MM.1S (cell line): ENCODE measurements around the gene PLEKHG7.

ENCODE experiments used
- DNase-seq: peaks from one replicate; pipeline ENCODE4 v3.0.0-alpha.2; 2015
- H2AFZ ChIP-seq: fragments of 300-600 bp; sonication (generic); 2 replicates; pipeline ENCODE4 v1.6.0; 2016; ENCODE audit warnings: antibody characterized with exemption, low read length
- H3F3A ChIP-seq: fragments of 300-600 bp; sonication (generic); 2 replicates; pipeline ENCODE4 v1.6.1; 2016; ENCODE audit warnings: mild to moderate bottlenecking, antibody characterized with exemption, low read length, moderate library complexity, mixed read lengths; ENCODE audit not compliant: insufficient read depth
- H3K27ac ChIP-seq: fragments of 300-600 bp; sonication (generic); 2 replicates; pipeline ENCODE4 v1.5.1; 2016; ENCODE audit warnings: mild to moderate bottlenecking, low read length
- H3K27me3 ChIP-seq: fragments of 300-600 bp; sonication (generic); replicated peaks from 2 replicates; pipeline ENCODE4 v1.6.0; 2016; ENCODE audit warnings: low read length; ENCODE audit not compliant: insufficient read depth
- H3K36me3 ChIP-seq: fragments of 300-600 bp; sonication (generic); replicated peaks from 2 replicates; pipeline ENCODE4 v1.6.1; 2016; ENCODE audit warnings: mild to moderate bottlenecking, low read length, mixed read lengths; ENCODE audit not compliant: insufficient read depth
- H3K4me1 ChIP-seq: fragments of 300-600 bp; sonication (generic); 2 replicates; pipeline ENCODE4 v1.6.1; 2016; ENCODE audit warnings: low read length, mixed read lengths
- H3K4me2 ChIP-seq: fragments of 300-600 bp; sonication (generic); 2 replicates; pipeline ENCODE4 v1.6.0; 2016; ENCODE audit warnings: low read depth, low read length
- H3K4me3 ChIP-seq: fragments of 300-600 bp; sonication (generic); 2 replicates; pipeline ENCODE4 v1.5.1; 2016; ENCODE audit warnings: low read length, mixed read lengths
- H3K79me2 ChIP-seq: fragments of 300-600 bp; sonication (generic); 2 replicates; pipeline ENCODE4 v1.6.1; 2016; ENCODE audit warnings: mixed run types, low read length, mixed read lengths
- H3K9ac ChIP-seq: fragments of 300-600 bp; sonication (generic); 2 replicates; pipeline ENCODE4 v1.6.1; 2016; ENCODE audit warnings: low read length, mixed read lengths
- H3K9me2 ChIP-seq: fragments of 300-600 bp; sonication (generic); replicated peaks from 2 replicates; pipeline ENCODE4 v1.6.1; 2016; ENCODE audit warnings: mild to moderate bottlenecking, low read length, mixed read lengths; ENCODE audit not compliant: insufficient read depth
- H3K9me3 ChIP-seq: fragments of 300-600 bp; sonication (generic); replicated peaks from 2 replicates; pipeline ENCODE4 v1.6.1; 2016; ENCODE audit warnings: mild to moderate bottlenecking, low read length, mixed read lengths; ENCODE audit not compliant: insufficient read depth
- H4K20me1 ChIP-seq: fragments of 300-600 bp; sonication (generic); 2 replicates; pipeline ENCODE4 v1.6.1; 2016; ENCODE audit warnings: mild to moderate bottlenecking, low read length, moderate library complexity, mixed read lengths; ENCODE audit not compliant: insufficient read depth
- CTCF ChIP-seq: fragments of 300-600 bp; sonication (generic); IDR thresholded peaks from 2 replicates; pipeline ENCODE4 v1.5.1; 2016; ENCODE audit warnings: antibody characterized with exemption, low read length, mixed read lengths
- EZH2 ChIP-seq: fragments of 300-600 bp; sonication (generic); optimal IDR thresholded peaks from 2 replicates; pipeline ENCODE3; 2017; ENCODE audit warnings: low read depth, mild to moderate bottlenecking, antibody characterized with exemption, low read length, mixed read lengths
- EZH2phosphoT487 ChIP-seq: fragments of 300-600 bp; sonication (generic); IDR thresholded peaks from 2 replicates; pipeline ENCODE4 v1.6.1; 2018; ENCODE audit warnings: antibody characterized with exemption, low read length

The PLEKHG7 gene

GRCh38 chr12:92740411-92740810 is 37.6 kb downstream of the PLEKHG7 start:
- no peaks in the 10 kb centered on the region for H3K36me3 ChIP-seq
- no peaks in the 10 kb centered on the region for H3K9me3 ChIP-seq
- H3K27me3 ChIP-seq = no peaks in the 10 kb centered on the region
- DNase-seq = no peak
- TF ChIP-seq EZH2phosphoT487 (no peak), EZH2 (no peak), CTCF (no peak)
- H3K4me2 ChIP-seq = no peak overlapping the region
- H3K9ac ChIP-seq = no peak overlapping the region
- H3F3A ChIP-seq = no peaks in the 10 kb centered on the region
- no peaks in the 10 kb centered on the region for H3K9me2 ChIP-seq
- H4K20me1 ChIP-seq = no peaks in the 10 kb centered on the region
- no peak overlapping the region for H3K27ac ChIP-seq
- no peak overlapping the region for H2AFZ ChIP-seq
- H3K4me1 ChIP-seq = no peaks in the 10 kb centered on the region
- no peaks in the 10 kb centered on the region for H3K79me2 ChIP-seq
- H3K4me3 ChIP-seq = no peak overlapping the region

- TF ChIP-seq CTCF (no peak), EZH2 (no peak), EZH2phosphoT487 (no peak)
- no peaks in the 10 kb centered on the region for H3K36me3 ChIP-seq
- H3K9me2 ChIP-seq = no peaks in the 10 kb centered on the region
- H3K79me2 ChIP-seq = no peaks in the 10 kb centered on the region
- H3K27me3 ChIP-seq = no peaks in the 10 kb centered on the region
- H3K9ac ChIP-seq = no peak overlapping the region
- no peaks in the 10 kb centered on the region for H3K4me1 ChIP-seq
- H3F3A ChIP-seq = no peaks in the 10 kb centered on the region
- H3K4me2 ChIP-seq = no peak overlapping the region
- H2AFZ ChIP-seq = no peak overlapping the region
- no peak overlapping the region for H3K4me3 ChIP-seq
- H3K27ac ChIP-seq = no peak overlapping the region
- H4K20me1 ChIP-seq = no peaks in the 10 kb centered on the region
- H3K9me3 ChIP-seq = no peaks in the 10 kb centered on the region
- DNase-seq = no peak
Measured at GRCh38 chr12:92743026-92743425, 40.2 kb downstream of the PLEKHG7 start.

GRCh38 chr12:92745856-92746550 is 43.2 kb downstream of the PLEKHG7 start:
- no peak for TF ChIP-seq EZH2phosphoT487
- TF ChIP-seq EZH2 = no peak
- TF ChIP-seq CTCF = no peak
- H3F3A ChIP-seq = no peaks in the 10 kb centered on the region
- DNase-seq = no peak

More at GRCh38 chr12:92745856-92746550, 43.2 kb downstream of the PLEKHG7 start:
- Histone ChIP-seq H3K4me2 (no peak overlapping the region), H3K9me3 (no peaks in the 10 kb centered on the region), H3K9me2 (no peaks in the 10 kb centered on the region), H3K36me3 (no peaks in the 10 kb centered on the region), H2AFZ (no peak overlapping the region), H3K4me1 (no peaks in the 10 kb centered on the region), H3K9ac (no peak overlapping the region), H4K20me1 (no peaks in the 10 kb centered on the region), H3K79me2 (no peaks in the 10 kb centered on the region), H3K27me3 (no peaks in the 10 kb centered on the region), H3K4me3 (no peak overlapping the region), H3K27ac (no peak overlapping the region)
